ENCODE measurements around the gene PCSK9.
"Not testable (repeated sequence)": the region's sequence is repeated elsewhere in the genome, so short reads cannot be mapped to it uniquely, and the experiment has no call there.

Gene PCSK9

GRCh38 chr1:55031098-55031497, 8.2 kb upstream of the PCSK9 start:
- H3K27ac ChIP-seq (ENCODE audit: low read length); H3K36me3 ChIP-seq (ENCODE audit: control insufficient read depth, insufficient read depth, low read length); H3K4me3 ChIP-seq (ENCODE audit: low read length); H3K4me1 ChIP-seq (ENCODE audit: control insufficient read depth, insufficient read depth, low read length); H3K9me3 ChIP-seq (ENCODE audit: control insufficient read depth, insufficient read depth, low read length); H3K27me3 ChIP-seq (ENCODE audit: control insufficient read depth, insufficient read depth, low read length); DNase-seq (ENCODE audit: low read depth, low spot score): not testable (repeated sequence)
- WGBS (ENCODE audit: insufficient coverage, insufficient read length) = no CpG with 5 or more reads among the region's 5 CpGs

GRCh38 chr1:55033265-55033614, 6.1 kb upstream of the PCSK9 start:
- no peaks in the 10 kb centered on the region for H3K36me3 ChIP-seq (ENCODE audit: control insufficient read depth, insufficient read depth, low read length)
- no peak for DNase-seq (ENCODE audit: low read depth, low spot score)
- no peak overlapping the region for H3K4me3 ChIP-seq (ENCODE audit: low read length)
- H3K4me1 ChIP-seq (ENCODE audit: control insufficient read depth, insufficient read depth, low read length) = no peaks in the 10 kb centered on the region
- no peak overlapping the region for H3K27ac ChIP-seq (ENCODE audit: low read length)
- no peaks in the 10 kb centered on the region for H3K27me3 ChIP-seq (ENCODE audit: control insufficient read depth, insufficient read depth, low read length)
- WGBS (ENCODE audit: insufficient coverage, insufficient read length) = no CpG with 5 or more reads among the region's 7 CpGs
- no peaks in the 10 kb centered on the region for H3K9me3 ChIP-seq (ENCODE audit: control insufficient read depth, insufficient read depth, low read length)

- WGBS (ENCODE audit: insufficient coverage, insufficient read length) = no CpG with 5 or more reads among the region's 6 CpGs
- Histone ChIP-seq H3K4me3 (ENCODE audit: low read length) (no peak overlapping the region), H3K27me3 (ENCODE audit: control insufficient read depth, insufficient read depth, low read length) (no peaks in the 10 kb centered on the region; the same call in 1 of the 2 replicates), H3K9me3 (ENCODE audit: control insufficient read depth, insufficient read depth, low read length) (no peaks in the 10 kb centered on the region), H3K36me3 (ENCODE audit: control insufficient read depth, insufficient read depth, low read length) (no peaks in the 10 kb centered on the region), H3K27ac (ENCODE audit: low read length) (no peak overlapping the region), H3K4me1 (ENCODE audit: control insufficient read depth, insufficient read depth, low read length) (no peaks in the 10 kb centered on the region)
- no peak for DNase-seq (ENCODE audit: low read depth, low spot score)
These were observed 4.7 kb upstream of the PCSK9 start for GRCh38 chr1:55034476-55035133.

- Histone ChIP-seq H3K9me3 (ENCODE audit: control insufficient read depth, insufficient read depth, low read length) (no peaks in the 10 kb centered on the region), H3K36me3 (ENCODE audit: control insufficient read depth, insufficient read depth, low read length) (no peaks in the 10 kb centered on the region), H3K4me1 (ENCODE audit: control insufficient read depth, insufficient read depth, low read length) (no peaks in the 10 kb centered on the region), H3K27me3 (ENCODE audit: control insufficient read depth, insufficient read depth, low read length) (peaks cover 2% of the 10 kb centered on the region; the same call in 1 of the 2 replicates), H3K4me3 (ENCODE audit: low read length) (no peak overlapping the region), H3K27ac (ENCODE audit: low read length) (no peak overlapping the region)
- no peak for DNase-seq (ENCODE audit: low read depth, low spot score)
- WGBS (ENCODE audit: insufficient coverage, insufficient read length) = no CpG with 5 or more reads among the region's 4 CpGs
These were observed 3.4 kb upstream of the PCSK9 start for GRCh38 chr1:55035904-55036303.

- no CpG with 5 or more reads among the region's 8 CpGs for WGBS (ENCODE audit: insufficient coverage, insufficient read length)
- Histone ChIP-seq H3K27me3 (ENCODE audit: control insufficient read depth, insufficient read depth, low read length) (peaks cover 2% of the 10 kb centered on the region; the same call in 1 of the 2 replicates), H3K36me3 (ENCODE audit: control insufficient read depth, insufficient read depth, low read length) (no peaks in the 10 kb centered on the region), H3K9me3 (ENCODE audit: control insufficient read depth, insufficient read depth, low read length) (no peaks in the 10 kb centered on the region), H3K4me1 (ENCODE audit: control insufficient read depth, insufficient read depth, low read length) (no peaks in the 10 kb centered on the region; the same call in 1 of the 2 replicates), H3K4me3 (ENCODE audit: low read length) (no peak overlapping the region), H3K27ac (ENCODE audit: low read length) (no peak overlapping the region)
- no peak for DNase-seq (ENCODE audit: low read depth, low spot score)
These were observed 1.4 kb upstream of the PCSK9 start for GRCh38 chr1:55037733-55038551.

GRCh38 chr1:55038552-55038838, 853 bp upstream of the PCSK9 start:
- no peak overlapping the region for H3K27ac ChIP-seq (ENCODE audit: low read length)
- H3K4me1 ChIP-seq (ENCODE audit: control insufficient read depth, insufficient read depth, low read length) = no peaks in the 10 kb centered on the region; the same call in 1 of the 2 replicates
- DNase-seq (ENCODE audit: low read depth, low spot score) = no peak
- no CpG with 5 or more reads among the region's 3 CpGs for WGBS (ENCODE audit: insufficient coverage, insufficient read length)
- peaks cover 2% of the 10 kb centered on the region; the same call in 1 of the 2 replicates for H3K27me3 ChIP-seq (ENCODE audit: control insufficient read depth, insufficient read depth, low read length)
- no peaks in the 10 kb centered on the region for H3K36me3 ChIP-seq (ENCODE audit: control insufficient read depth, insufficient read depth, low read length)
- H3K9me3 ChIP-seq (ENCODE audit: control insufficient read depth, insufficient read depth, low read length) = no peaks in the 10 kb centered on the region
- H3K4me3 ChIP-seq (ENCODE audit: low read length) = no peak overlapping the region

- H3K27ac ChIP-seq (ENCODE audit: low read length) = no peak overlapping the region
- H3K27me3 ChIP-seq (ENCODE audit: control insufficient read depth, insufficient read depth, low read length) = peaks cover 2% of the 10 kb centered on the region; the same call in 1 of the 2 replicates
- H3K4me3 ChIP-seq (ENCODE audit: low read length) = peak overlapping the region; percentile 28; the same call in 1 of the 2 replicates
- no CpG with 5 or more reads among the region's 9 CpGs for WGBS (ENCODE audit: insufficient coverage, insufficient read length)
- DNase-seq (ENCODE audit: low read depth, low spot score) = no peak
- H3K9me3 ChIP-seq (ENCODE audit: control insufficient read depth, insufficient read depth, low read length) = no peaks in the 10 kb centered on the region
- no peaks in the 10 kb centered on the region; the same call in 1 of the 2 replicates for H3K4me1 ChIP-seq (ENCODE audit: control insufficient read depth, insufficient read depth, low read length)
- H3K36me3 ChIP-seq (ENCODE audit: control insufficient read depth, insufficient read depth, low read length) = no peaks in the 10 kb centered on the region
These were observed 390 bp upstream of the PCSK9 start for GRCh38 chr1:55038974-55039341.

GRCh38 chr1:55040083-55040932, 960 bp downstream of the PCSK9 start:
- no peak for DNase-seq (ENCODE audit: low read depth, low spot score)
- no peaks in the 10 kb centered on the region for H3K9me3 ChIP-seq (ENCODE audit: control insufficient read depth, insufficient read depth, low read length)
- H3K4me3 ChIP-seq (ENCODE audit: low read length) = peak overlapping the region; percentile 28; the same call in 1 of the 2 replicates
- no peak overlapping the region for H3K27ac ChIP-seq (ENCODE audit: low read length)
- no peaks in the 10 kb centered on the region; the same call in 1 of the 2 replicates for H3K4me1 ChIP-seq (ENCODE audit: control insufficient read depth, insufficient read depth, low read length)
- peaks cover 2% of the 10 kb centered on the region; the same call in 1 of the 2 replicates for H3K27me3 ChIP-seq (ENCODE audit: control insufficient read depth, insufficient read depth, low read length)
- no CpG with 5 or more reads among the region's 49 CpGs for WGBS (ENCODE audit: insufficient coverage, insufficient read length)
- peaks cover 7% of the 10 kb centered on the region; the same call in 1 of the 2 replicates for H3K36me3 ChIP-seq (ENCODE audit: control insufficient read depth, insufficient read depth, low read length)

GRCh38 chr1:55040933-55041494, 1.7 kb downstream of the PCSK9 start:
- no peaks in the 10 kb centered on the region for H3K9me3 ChIP-seq (ENCODE audit: control insufficient read depth, insufficient read depth, low read length)
- no peak for DNase-seq (ENCODE audit: low read depth, low spot score)
- H3K27ac ChIP-seq (ENCODE audit: low read length) = no peak overlapping the region
- H3K4me1 ChIP-seq (ENCODE audit: control insufficient read depth, insufficient read depth, low read length) = no peaks in the 10 kb centered on the region; the same call in 1 of the 2 replicates
- H3K36me3 ChIP-seq (ENCODE audit: control insufficient read depth, insufficient read depth, low read length) = peaks cover 7% of the 10 kb centered on the region; the same call in 1 of the 2 replicates
- WGBS (ENCODE audit: insufficient coverage, insufficient read length) = no CpG with 5 or more reads among the region's 5 CpGs
- H3K27me3 ChIP-seq (ENCODE audit: control insufficient read depth, insufficient read depth, low read length) = peaks cover 2% of the 10 kb centered on the region; the same call in 1 of the 2 replicates
- H3K4me3 ChIP-seq (ENCODE audit: low read length) = peak overlapping the region; percentile 28; the same call in 1 of the 2 replicates

GRCh38 chr1:55041613-55042012, 2.3 kb downstream of the PCSK9 start:
- no peaks in the 10 kb centered on the region for H3K9me3 ChIP-seq (ENCODE audit: control insufficient read depth, insufficient read depth, low read length)
- no peak overlapping the region for H3K27ac ChIP-seq (ENCODE audit: low read length)
- WGBS (ENCODE audit: insufficient coverage, insufficient read length) = no CpG with 5 or more reads among the region's 3 CpGs
- peaks cover 7% of the 10 kb centered on the region; the same call in 1 of the 2 replicates for H3K36me3 ChIP-seq (ENCODE audit: control insufficient read depth, insufficient read depth, low read length)
- peaks cover 2% of the 10 kb centered on the region; the same call in 1 of the 2 replicates for H3K27me3 ChIP-seq (ENCODE audit: control insufficient read depth, insufficient read depth, low read length)
- no peak overlapping the region for H3K4me3 ChIP-seq (ENCODE audit: low read length)
- H3K4me1 ChIP-seq (ENCODE audit: control insufficient read depth, insufficient read depth, low read length) = no peaks in the 10 kb centered on the region; the same call in 1 of the 2 replicates
- no peak for DNase-seq (ENCODE audit: low read depth, low spot score)
